Left ventricle myocardium inferior (tissue), 1 donor: ENCODE results near the gene PTP4A2. TPM values are rescaled to one million over a fixed set of nuclear protein-coding genes. Genes with fewer than 3 reads are reported as not detected.

Experiments used
- DNase-seq: peaks from one replicate; pipeline ENCODE4 v3.0.0-alpha.2; 2020
- H3K27ac ChIP-seq: fragments of 200-600 bp; replicated peaks from 2 replicates; pipeline ENCODE4 v1.8.0; 2021
- H3K27me3 ChIP-seq: fragments of 200-600 bp; 2 replicates; pipeline ENCODE4 v1.8.0; 2021; ENCODE audit warnings: low read depth
- H3K36me3 ChIP-seq: fragments of 200-600 bp; 2 replicates; pipeline ENCODE4 v1.8.0; 2021
- H3K4me1 ChIP-seq: fragments of 200-600 bp; 2 replicates; pipeline ENCODE4 v1.8.0; 2021
- H3K4me3 ChIP-seq: fragments of 200-600 bp; 2 replicates; pipeline ENCODE4 v1.8.0; 2021; ENCODE audit warnings: mild to moderate bottlenecking, moderate library complexity
- H3K9me3 ChIP-seq: fragments of 200-600 bp; replicated peaks from 2 replicates; pipeline ENCODE4 v1.8.0; 2021
- CTCF ChIP-seq: fragments of 200-600 bp; IDR thresholded peaks from 2 replicates; pipeline ENCODE4 v1.8.0; 2021; ENCODE audit warnings: antibody characterized with exemption, mild to moderate bottlenecking, borderline replicate concordance
- intact Hi-C: fragments of 100-400 bp; cut with micrococcal nuclease; formaldehyde crosslinking; loops from one replicate; pipeline ENCODE4 v1.11.0; 2022
- total RNA-seq: library from RNA; stranded (reverse); fragmentation: NEBNext Ultra II Directional; extraction: Animal tissue kit (Norgen Biotek cat#: 25700); gene quantifications from one replicate; pipeline ENCODE4 v1.2.1, GENCODE V29; 2021
- donor health status: DM: no; HTN: yes; CAD: no; lungs with severe emphysema.

The PTP4A2 gene
- total RNA-seq, 1 donor from 2014 or later, result 203 TPM

- Histone ChIP-seq H3K27ac (no peak overlapping the region), H3K4me3 (no peak overlapping the region), H3K27me3 (no peaks in the 10 kb centered on the region), H3K9me3 (no peaks in the 10 kb centered on the region), H3K36me3 (no peaks in the 10 kb centered on the region), H3K4me1 (peaks cover 19% of the 10 kb centered on the region)
- intact Hi-C loops, result no loop called here
- DNase-seq, result no peak
- no peak for TF ChIP-seq CTCF
Measured at GRCh38 chr1:31883357-31883942, 54.7 kb downstream of the PTP4A2 start.

GRCh38 chr1:31881688-31882000, 56.5 kb downstream of the PTP4A2 start:
- intact Hi-C loops, result no loop called here
- Histone ChIP-seq H3K9me3 (no peaks in the 10 kb centered on the region), H3K27me3 (no peaks in the 10 kb centered on the region), H3K4me1 (peaks cover 19% of the 10 kb centered on the region), H3K36me3 (no peaks in the 10 kb centered on the region), H3K27ac (no peak overlapping the region), H3K4me3 (no peak overlapping the region)
- TF ChIP-seq CTCF, result no peak
- DNase-seq, result no peak

GRCh38 chr1:31880957-31881687, 57.0 kb downstream of the PTP4A2 start:
- intact Hi-C loops, result no loop called here
- no peaks in the 10 kb centered on the region for H3K36me3 ChIP-seq
- no peak for DNase-seq
- no peaks in the 10 kb centered on the region for H3K27me3 ChIP-seq
- H3K4me3 ChIP-seq, result no peak overlapping the region
- TF ChIP-seq CTCF, result no peak
- peaks cover 19% of the 10 kb centered on the region for H3K4me1 ChIP-seq
- H3K9me3 ChIP-seq, result no peaks in the 10 kb centered on the region
- no peak overlapping the region for H3K27ac ChIP-seq

GRCh38 chr1:31879981-31880608, 58.1 kb downstream of the PTP4A2 start:
- no peaks in the 10 kb centered on the region for H3K9me3 ChIP-seq
- no peak for TF ChIP-seq CTCF
- H3K4me3 ChIP-seq, result no peak overlapping the region
- no peaks in the 10 kb centered on the region for H3K27me3 ChIP-seq
- no peak for DNase-seq
- no peak overlapping the region for H3K27ac ChIP-seq
- H3K36me3 ChIP-seq, result no peaks in the 10 kb centered on the region
- intact Hi-C loops, result no loop called here
- peaks cover 19% of the 10 kb centered on the region for H3K4me1 ChIP-seq

- Histone ChIP-seq H3K27ac (no peak overlapping the region), H3K4me3 (no peak overlapping the region)
- no peak for TF ChIP-seq CTCF
Measured at GRCh38 chr1:31878058-31878457, 60.1 kb downstream of the PTP4A2 start.

More at GRCh38 chr1:31878058-31878457, 60.1 kb downstream of the PTP4A2 start:
- Histone ChIP-seq H3K4me1 (peaks cover 19% of the 10 kb centered on the region), H3K27me3 (no peaks in the 10 kb centered on the region), H3K9me3 (peaks cover 6% of the 10 kb centered on the region), H3K36me3 (no peaks in the 10 kb centered on the region)
- no peak for DNase-seq
- intact Hi-C loops, result no loop called here
